HepG2 (cell line): ENCODE data around the gene C3orf38.

Source experiments
- CBX5 ChIP-seq: sonication (generic); formaldehyde crosslinking; IDR thresholded peaks from 2 replicates; pipeline ENCODE4 v1.4.0; 2020; ENCODE audit warnings: missing genetic modification reagents, borderline replicate concordance
- EED ChIP-seq: sonication (generic); formaldehyde crosslinking; IDR thresholded peaks from 2 replicates; pipeline ENCODE4 v1.5.0; 2020; ENCODE audit warnings: mild to moderate bottlenecking, missing genetic modification reagents
- NFIB ChIP-seq: sonication (generic); formaldehyde crosslinking; IDR thresholded peaks from 2 replicates; pipeline ENCODE4 v1.9.0; 2021; ENCODE audit warnings: missing genetic modification reagents, mild to moderate bottlenecking, borderline replicate concordance
- ZNF207 ChIP-seq: fragments of 450-650 bp; IDR thresholded peaks from 2 replicates; pipeline ENCODE4 v1.6.1; 2016; ENCODE audit warnings: antibody characterized with exemption, borderline replicate concordance
- ZNF720 ChIP-seq: sonication (generic); formaldehyde crosslinking; IDR thresholded peaks from 2 replicates; pipeline ENCODE4 v1.4.0; 2020; ENCODE audit warnings: missing genetic modification reagents

GRCh38 chr3:88148651-88149050, 1.1 kb upstream of the C3orf38 start:
- TF ChIP-seq CBX5 (CRISPR knock-in tag) (no peak), NFIB (CRISPR knock-in tag) (no peak), ZNF207 (no peak), EED (no peak), ZNF720 (CRISPR knock-in tag) (no peak)
